Heart left ventricle (tissue), 16 donors: ENCODE data around the gene AKAP12. TPM values are rescaled to one million over a fixed set of nuclear protein-coding genes. Genes with fewer than 3 reads are reported as not detected.

Experiments
- ATAC-seq, 4 donors: fragments of 200-7000 bp; cut with Tn5 transposase; one replicate each; pipeline ENCODE4 v1.9.1; 2020 to 2022; ENCODE audit warnings: moderate library complexity in 4 of 4, mild to moderate bottlenecking in 3 of 4, moderate number of reproducible peaks in 1 of 4
- DNase-seq, 5 donors: peaks; one replicate each; pipeline ENCODE4 v3.0.0-alpha.2; 2020
- H3K27ac ChIP-seq, 12 donors: fragments of 200-600 bp; sonication (generic) in 4 of 12; one replicate each; pipeline versions ENCODE4 v1.5.0 to v1.8.0; 2016 to 2022; ENCODE audit warnings: mild to moderate bottlenecking in 2 of 12
- H3K27me3 ChIP-seq, 9 donors: fragments of 200-600 bp; sonication (generic) in 2 of 9; one replicate each; pipeline versions ENCODE4 v1.5.1 to v1.8.0; 2016 to 2022; ENCODE audit warnings: mild to moderate bottlenecking in 3 of 9
- H3K36me3 ChIP-seq, 9 donors: fragments of 200-600 bp; sonication (generic) in 2 of 9; one replicate each; pipeline versions ENCODE4 v1.5.0 to v1.8.0; 2018 to 2022; ENCODE audit warnings: mild to moderate bottlenecking in 2 of 9
- H3K4me1 ChIP-seq, 12 donors: fragments of 200-600 bp; sonication (generic) in 4 of 12; one replicate each; pipeline versions ENCODE4 v1.5.0 to v1.8.0; 2016 to 2022; ENCODE audit warnings: mild to moderate bottlenecking in 3 of 12
- H3K4me3 ChIP-seq, 12 donors: fragments of 200-600 bp; sonication (generic) in 4 of 12; one replicate each; pipeline versions ENCODE4 v1.5.0 to v1.8.0; 2017 to 2022; ENCODE audit warnings: mild to moderate bottlenecking in 9 of 12, moderate library complexity in 4 of 12
- H3K9me3 ChIP-seq, 12 donors: fragments of 200-600 bp; sonication (generic) in 4 of 12; one replicate each; pipeline versions ENCODE4 v1.5.0 to v1.8.0; 2016 to 2022; ENCODE audit warnings: mild to moderate bottlenecking in 1 of 12
- POLR2A ChIP-seq, 2 donors: fragments of 450-650 bp; IDR thresholded peaks; one replicate each; pipeline ENCODE4 v1.6.1; 2017; ENCODE audit warnings: antibody characterized with exemption in 2 of 2, mild to moderate bottlenecking in 2 of 2, moderate library complexity in 2 of 2
- WGBS, 4 donors: extraction: QIAGEN DNeasy Blood & Tissue Kit in 2 of 4; methylation state at CpG; one replicate each; pipeline versions ENCODE4 v1.1.5 to v1.1.7; 2013 to 2018; 5-methylcytosine and 5-hydroxymethylcytosine counted together
- intact Hi-C, 10 donors: fragments of 100-400 bp; cut with DNase I; formaldehyde crosslinking; loops; one replicate each; pipeline versions ENCODE4 v1.11.1 to v1.14.2; 2022
- polyA plus RNA-seq, 2 donors: library from polyadenylated mRNA; stranded (reverse); fragments of 200-250 nt; gene quantifications; one replicate each; pipeline ENCODE4 v1.2.3, GENCODE V29; 2013
- total RNA-seq, 9 donors: library from RNA; depleted of rRNA in 2 of 9; stranded (reverse); fragments of >200 nt in 2 of 9; fragmentation: NEBNext Ultra II Directional in 3 of 9; extraction: Animal tissue kit (Norgen Biotek cat#: 25700) in 3 of 9; gene quantifications; one replicate each; pipeline versions ENCODE4 v1.1.0 to v1.2.4, GENCODE V29; 2016 to 2023
- TF ChIP-seq, protein P1 (sequence below), 12 donors: fragments of 200-600 bp; sonication (generic) in 4 of 12; IDR thresholded peaks; one replicate each; pipeline versions ENCODE4 v1.5.0 to v1.8.0; 2018 to 2022; ENCODE audit warnings: antibody characterized with exemption in 12 of 12, mild to moderate bottlenecking in 5 of 12
- donor health status: ischemic (EF 13 %, LVEDD 7.1; RV severe dilation, severe dysfunction).
- donor health status: healthy with polysubstance abuse.
- donor health status: DM: no; HTN: yes; CAD: no.
- donor health status: DM: no; HTN: no; CAD: no.
- donor health status: ischemic (EF 25% LVEDD 6.9; RV normal size, moderate dysfunction).
- donor health status: ischemic (EF 25% LVEDD 5.7; RV mildly dilated, moderate dysfunction).
- donor health status: healthy.
- donor health status: DM: yes; HTN: yes; CAD: no.
- donor health status: ischemic (EF 35%, LVEDD 5.7; RV mildly dilated, moderate dysfunction).
- donor health status: nonischemic (EF 11% LVEDD 7.7; RV severe dilation, severe dysfunction).
- donor health status: DM: yes; HTN: yes; CAD: no.
- donor health status: PGD.
- donor health status: ischemic (EF 29% LVEDD 5.4; RV normal size, mild dysfunction).
- donor health status: nonischemic (EF 23%, LVEDD 6.1; RV moderate dilation, normal function).

Gene AKAP12
- total and polyA plus RNA-seq, 11 donors: 3.7 to 33.5 (median 13.8) TPM

DNA sequence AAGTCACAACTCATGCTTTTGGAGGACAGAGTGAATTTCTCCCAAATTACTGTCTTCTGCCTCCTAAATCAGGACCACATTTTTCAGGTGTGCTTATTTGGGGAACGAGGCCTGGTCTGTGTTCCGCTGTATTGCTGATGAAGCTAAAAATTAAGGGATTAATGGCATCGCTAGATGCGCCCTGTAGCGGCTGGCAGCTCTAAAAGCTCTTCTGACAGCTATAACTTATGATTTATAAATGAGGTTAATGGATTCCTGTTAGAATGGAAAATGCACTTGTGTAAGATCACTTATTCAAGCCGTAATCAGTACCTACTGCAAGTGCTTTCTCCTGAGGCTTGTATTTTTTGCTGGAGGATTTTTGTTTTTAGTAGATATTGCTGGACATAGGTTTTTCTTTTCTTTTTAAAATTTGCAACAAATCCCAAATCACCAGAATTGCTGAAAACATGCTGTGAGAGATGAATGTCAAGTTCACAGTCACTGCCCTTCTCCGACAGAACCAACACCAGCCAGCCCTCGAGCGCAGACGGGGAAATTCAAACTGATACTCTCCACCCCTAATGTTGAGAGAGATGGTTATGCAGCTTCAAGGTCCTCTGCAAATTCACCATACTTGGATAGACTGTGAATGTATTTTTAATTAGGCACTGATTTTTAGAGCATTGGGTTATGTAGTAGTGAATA is 49.1 kb downstream of the AKAP12 start:
- Histone ChIP-seq H3K36me3 (no peaks in the 10 kb centered on the region), H3K4me3 (no peak overlapping the region), H3K27me3 (peaks cover 0 to 2% (median 0%) of the 10 kb centered on the region in 9 donors), H3K4me1 (peaks cover 0 to 46% (median 17%) of the 10 kb centered on the region in 12 donors), H3K27ac (peak overlapping the region in 1 of 12 donors; percentile 86), H3K9me3 (no peaks in the 10 kb centered on the region)
- 95 to 97% (median 96%) methylated on average over 10 of the region's 10 CpGs for WGBS, 4 donors
- TF ChIP-seq, protein P1, sequence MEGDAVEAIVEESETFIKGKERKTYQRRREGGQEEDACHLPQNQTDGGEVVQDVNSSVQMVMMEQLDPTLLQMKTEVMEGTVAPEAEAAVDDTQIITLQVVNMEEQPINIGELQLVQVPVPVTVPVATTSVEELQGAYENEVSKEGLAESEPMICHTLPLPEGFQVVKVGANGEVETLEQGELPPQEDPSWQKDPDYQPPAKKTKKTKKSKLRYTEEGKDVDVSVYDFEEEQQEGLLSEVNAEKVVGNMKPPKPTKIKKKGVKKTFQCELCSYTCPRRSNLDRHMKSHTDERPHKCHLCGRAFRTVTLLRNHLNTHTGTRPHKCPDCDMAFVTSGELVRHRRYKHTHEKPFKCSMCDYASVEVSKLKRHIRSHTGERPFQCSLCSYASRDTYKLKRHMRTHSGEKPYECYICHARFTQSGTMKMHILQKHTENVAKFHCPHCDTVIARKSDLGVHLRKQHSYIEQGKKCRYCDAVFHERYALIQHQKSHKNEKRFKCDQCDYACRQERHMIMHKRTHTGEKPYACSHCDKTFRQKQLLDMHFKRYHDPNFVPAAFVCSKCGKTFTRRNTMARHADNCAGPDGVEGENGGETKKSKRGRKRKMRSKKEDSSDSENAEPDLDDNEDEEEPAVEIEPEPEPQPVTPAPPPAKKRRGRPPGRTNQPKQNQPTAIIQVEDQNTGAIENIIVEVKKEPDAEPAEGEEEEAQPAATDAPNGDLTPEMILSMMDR (IDR thresholded peaks at IDR 0.05): no peak
- no peak for TF ChIP-seq POLR2A (IDR thresholded peaks at IDR 0.05)
- no peak for ATAC-seq
- DNase-seq: no peak
- intact Hi-C loops: no loop called here

DNA sequence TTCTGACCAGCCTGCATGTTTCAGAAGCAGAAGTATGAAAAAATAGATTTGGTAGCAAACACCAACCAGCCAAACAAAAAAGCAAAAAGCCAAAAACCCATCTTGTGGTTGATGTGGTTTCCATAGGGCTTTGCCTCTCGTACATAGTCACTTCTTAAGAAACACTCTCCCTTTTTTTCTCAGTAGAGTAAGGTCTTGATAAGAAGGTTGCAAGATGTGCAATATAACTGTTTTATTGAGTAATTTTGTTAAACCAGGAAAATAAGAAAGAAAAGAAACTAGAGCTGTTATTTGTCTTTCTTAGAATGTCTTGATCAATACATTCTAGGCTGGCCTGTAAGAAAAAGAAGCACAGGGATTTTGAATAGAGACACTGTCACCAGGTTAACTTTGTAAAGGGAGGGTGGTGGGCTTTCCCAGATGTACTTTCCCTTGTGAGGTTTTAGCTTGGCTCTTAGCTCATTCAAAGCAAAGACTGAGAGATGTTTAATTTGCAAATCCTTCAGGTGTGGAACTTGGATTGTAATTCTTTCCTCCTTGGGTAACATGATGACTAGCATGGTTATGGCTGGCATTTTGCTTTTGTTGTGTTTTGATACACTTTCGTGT is 49.7 kb downstream of the AKAP12 start:
- no peaks in the 10 kb centered on the region for H3K9me3 ChIP-seq
- WGBS, 4 donors: 88 to 95% (median 92%) methylated on average over 2 of the region's 2 CpGs
- DNase-seq: no peak
- H3K4me1 ChIP-seq: peaks cover 0 to 42% (median 14%) of the 10 kb centered on the region in 12 donors
- TF ChIP-seq, protein P1 (IDR thresholded peaks at IDR 0.05): no peak
- TF ChIP-seq POLR2A (IDR thresholded peaks at IDR 0.05): no peak
- H3K27me3 ChIP-seq: peaks cover 0 to 2% (median 0%) of the 10 kb centered on the region in 9 donors
- no peak for ATAC-seq
- intact Hi-C loops: no loop called here
- no peaks in the 10 kb centered on the region for H3K36me3 ChIP-seq
- no peak overlapping the region for H3K4me3 ChIP-seq
- peak overlapping the region in 1 of 12 donors; percentile 86 for H3K27ac ChIP-seq

DNA sequence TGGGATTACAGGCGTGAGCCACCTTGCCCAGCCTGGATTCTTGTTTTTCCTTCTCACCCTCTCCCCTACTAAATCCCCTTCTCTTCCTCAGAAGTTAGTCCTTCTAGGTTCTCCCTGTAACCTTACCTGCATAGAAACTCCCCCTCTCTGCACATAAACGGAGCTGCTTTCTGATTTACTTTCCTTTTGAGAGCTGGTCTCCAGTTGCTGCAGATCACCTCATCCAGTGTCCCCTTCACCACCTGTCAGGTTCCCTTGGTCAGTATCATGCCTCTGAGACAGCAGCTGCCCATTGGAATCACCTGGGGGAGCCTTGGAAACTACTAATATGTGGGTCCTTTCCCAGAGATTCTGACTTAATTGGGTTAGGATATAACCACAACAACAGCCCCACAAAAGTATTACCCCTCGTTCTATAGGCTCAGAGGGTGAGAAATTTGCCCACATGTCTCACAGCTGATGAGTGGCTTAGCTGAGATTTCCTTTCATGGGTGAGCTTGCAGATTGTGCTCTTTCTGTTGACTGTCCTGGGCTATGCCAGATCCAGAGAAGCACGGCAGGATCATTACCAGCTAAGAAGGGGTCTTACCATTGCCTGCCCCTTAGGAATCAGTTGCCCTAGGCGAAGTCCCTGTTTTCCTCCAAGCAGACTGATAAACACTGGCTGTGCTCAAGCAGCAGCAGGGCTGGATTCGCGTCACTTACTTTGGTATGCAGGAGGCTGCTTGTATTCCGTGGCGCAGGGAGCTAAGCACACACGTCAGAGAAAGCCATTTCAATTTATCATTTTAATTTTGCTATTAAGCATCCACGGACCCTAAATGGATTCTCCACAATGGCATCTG is 51.3 kb downstream of the AKAP12 start:
- intact Hi-C loops: no loop called here
- ATAC-seq (peak; percentile 60 to 86 (median 79)), DNase-seq (peak in 3 of 5 donors; percentile 27 to 40 (median 30))
- H3K27ac ChIP-seq: peak overlapping the region in 7 of 12 donors; percentile 5 to 86 (median 47)
- H3K4me1 ChIP-seq: peaks cover 0 to 28% (median 2%) of the 10 kb centered on the region in 12 donors
- peaks cover 0 to 2% (median 0%) of the 10 kb centered on the region in 9 donors for H3K27me3 ChIP-seq
- no peaks in the 10 kb centered on the region for H3K36me3 ChIP-seq
- 58 to 64% (median 59%) methylated on average over 11 of the region's 11 CpGs for WGBS, 4 donors
- H3K9me3 ChIP-seq: no peaks in the 10 kb centered on the region
- H3K4me3 ChIP-seq: no peak overlapping the region
- TF ChIP-seq, protein P1 (IDR thresholded peaks at IDR 0.05): no peak
- TF ChIP-seq POLR2A (IDR thresholded peaks at IDR 0.05): no peak

DNA sequence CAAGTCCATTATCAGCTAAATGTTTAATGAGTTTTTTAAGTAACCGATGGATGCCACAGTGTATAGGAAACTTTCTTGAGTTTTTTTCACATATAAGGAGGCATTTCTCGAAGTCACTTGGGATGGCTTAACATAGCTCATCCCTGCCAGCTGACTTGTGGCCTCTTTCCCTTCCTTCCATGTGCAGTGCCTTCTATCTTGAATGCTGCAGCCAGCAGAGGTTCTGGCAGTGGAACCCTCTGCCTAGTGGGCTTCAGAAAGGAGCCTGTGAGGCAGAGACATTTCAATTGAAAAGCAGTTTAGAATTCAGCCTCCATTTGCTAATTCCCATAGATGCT is 51.9 kb downstream of the AKAP12 start:
- intact Hi-C loops: no loop called here
- Histone ChIP-seq H3K27ac (peak overlapping the region in 5 of 12 donors; percentile 35 to 86 (median 51)), H3K36me3 (no peaks in the 10 kb centered on the region), H3K4me1 (peaks cover 0 to 22% (median 0%) of the 10 kb centered on the region in 12 donors), H3K27me3 (peaks cover 0 to 2% (median 0%) of the 10 kb centered on the region in 9 donors), H3K4me3 (no peak overlapping the region), H3K9me3 (no peaks in the 10 kb centered on the region)
- WGBS, 4 donors: 35 to 60% (median 55%) methylated on average over 2 of the region's 2 CpGs
- no peak for DNase-seq
- TF ChIP-seq, protein P1 (IDR thresholded peaks at IDR 0.05): no peak
- TF ChIP-seq POLR2A (IDR thresholded peaks at IDR 0.05): no peak
- ATAC-seq: peak in 1 of 4 donors; percentile 36
